Measurements from ENCODE around the gene SPATA25. TPM values are rescaled to one million over a fixed set of nuclear protein-coding genes. Genes with fewer than 3 reads are reported as not detected.

Gene SPATA25, protein sequence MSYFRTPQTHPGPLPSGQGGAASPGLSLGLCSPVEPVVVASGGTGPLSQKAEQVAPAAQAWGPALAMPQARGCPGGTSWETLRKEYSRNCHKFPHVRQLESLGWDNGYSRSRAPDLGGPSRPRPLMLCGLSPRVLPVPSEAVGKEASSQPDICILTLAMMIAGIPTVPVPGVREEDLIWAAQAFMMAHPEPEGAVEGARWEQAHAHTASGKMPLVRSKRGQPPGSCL
- 0.54 and 1.7 TPM in 2 replicates for total RNA-seq

DNA sequence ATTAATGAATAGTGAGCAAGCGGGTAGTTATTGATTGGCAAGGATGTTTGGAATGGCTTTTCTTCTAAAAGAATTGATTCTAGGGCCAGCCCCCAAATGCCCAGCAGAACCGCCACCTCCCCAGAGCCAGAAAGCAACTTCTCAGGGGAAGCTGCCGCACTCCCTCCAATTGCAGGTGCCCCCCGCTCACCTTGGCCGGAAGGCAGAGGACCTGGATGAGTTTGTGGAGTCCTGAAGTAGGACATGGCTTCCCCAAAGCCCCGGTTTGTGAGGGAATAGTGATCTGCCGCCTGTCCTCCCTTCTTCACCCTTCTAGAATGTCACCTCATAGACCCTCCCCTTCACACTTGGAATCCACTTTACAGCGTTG is at the start of gene SPATA25:
SPATA25 (minus strand) TSS at position 277 of the 370 bp plus-strand sequence; CDS start at position 245, 32 bp downstream.

DNA sequence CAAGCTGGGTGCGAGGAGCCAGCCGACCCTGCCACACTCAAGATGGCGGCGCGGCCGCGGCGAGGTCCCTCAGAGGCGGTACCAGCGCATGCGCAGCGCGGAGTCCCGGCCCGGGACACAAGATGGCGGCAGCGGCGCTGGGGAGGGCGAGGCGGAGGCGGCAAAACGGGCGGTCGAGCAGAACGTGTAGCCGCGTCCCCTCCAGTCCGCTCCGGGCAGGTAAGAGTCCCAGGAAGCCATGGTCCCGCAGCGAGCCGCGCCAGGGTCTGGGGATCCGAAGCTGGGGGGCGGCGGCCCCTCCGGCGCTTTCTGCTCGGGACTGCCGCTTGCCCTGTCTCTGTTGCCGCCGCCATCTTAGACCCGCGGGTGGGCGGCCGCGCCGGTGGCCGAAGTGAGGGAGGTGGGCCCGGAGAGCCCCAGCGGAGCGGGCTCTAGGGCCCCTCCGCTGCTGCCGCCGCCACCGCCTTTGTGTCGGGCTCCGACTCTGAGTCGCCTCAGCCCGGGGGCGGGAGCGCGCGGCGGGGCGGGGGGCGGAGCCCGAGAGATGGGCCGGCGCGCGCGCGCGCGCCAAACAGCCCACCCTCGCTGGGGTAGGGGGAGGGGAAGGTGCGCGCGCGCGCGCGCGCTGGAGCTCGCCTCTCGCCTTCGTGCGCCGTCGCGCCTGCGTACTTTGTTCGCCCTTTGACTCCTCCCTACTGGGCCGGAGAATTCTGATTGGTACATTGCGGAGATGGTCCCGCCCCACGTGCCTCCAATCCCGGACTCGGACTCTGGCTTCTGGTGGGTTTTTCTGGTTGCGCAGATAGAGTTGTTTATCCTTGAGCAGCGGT is 47.4 kb upstream of the SPATA25 start, which contains the start of gene PCIF1:
PCIF1 (plus strand) TSS at position 98 of the 830 bp plus-strand sequence. CDS start 4,317 bp downstream, outside the sequence.

DNA sequence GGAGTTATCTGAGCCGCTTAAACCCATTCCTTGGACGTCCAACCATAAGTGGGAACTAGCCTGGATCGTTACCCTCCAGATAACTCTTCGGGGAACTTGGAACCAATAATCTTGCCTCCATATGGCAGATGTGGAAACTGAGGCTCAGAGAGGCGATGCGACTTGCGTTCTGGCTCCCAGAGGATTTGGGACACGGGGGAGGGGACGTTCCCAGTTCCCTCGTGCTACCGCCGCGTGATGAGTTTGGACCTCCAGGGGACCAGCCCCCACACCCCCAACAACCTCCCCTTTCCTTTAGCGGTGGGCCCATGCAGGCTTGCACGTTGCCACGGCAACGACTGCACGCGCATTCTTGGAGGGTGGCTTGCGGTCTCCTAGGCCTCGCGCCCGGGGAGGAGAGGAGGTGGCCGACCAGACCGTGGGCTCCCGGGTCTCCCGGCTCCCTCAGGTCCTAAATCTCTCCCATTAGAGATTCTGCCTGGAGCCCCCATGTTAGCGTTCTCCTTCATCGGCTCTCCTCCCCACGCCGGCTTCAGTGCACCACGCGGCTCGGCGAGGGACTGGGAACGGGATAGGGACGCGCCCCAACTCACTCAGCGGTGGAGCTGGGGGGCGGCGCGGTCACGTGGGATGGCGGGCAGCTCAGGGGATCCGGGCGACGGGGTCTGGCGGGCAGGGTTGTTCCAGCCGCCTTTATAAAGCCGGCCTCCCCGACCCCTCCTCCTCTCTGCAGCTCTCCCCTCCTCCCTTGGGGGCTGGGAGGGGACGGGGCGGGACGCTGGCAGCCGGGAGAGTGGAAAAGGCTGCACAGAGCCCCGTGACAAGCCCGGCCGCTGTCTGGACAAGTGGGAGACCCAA is 24.3 kb upstream of the SPATA25 start, which contains the start of gene PLTP:
PLTP (minus strand) TSS at position 670 of the 858 bp plus-strand sequence. CDS start 703 bp downstream, outside the sequence.

DNA sequence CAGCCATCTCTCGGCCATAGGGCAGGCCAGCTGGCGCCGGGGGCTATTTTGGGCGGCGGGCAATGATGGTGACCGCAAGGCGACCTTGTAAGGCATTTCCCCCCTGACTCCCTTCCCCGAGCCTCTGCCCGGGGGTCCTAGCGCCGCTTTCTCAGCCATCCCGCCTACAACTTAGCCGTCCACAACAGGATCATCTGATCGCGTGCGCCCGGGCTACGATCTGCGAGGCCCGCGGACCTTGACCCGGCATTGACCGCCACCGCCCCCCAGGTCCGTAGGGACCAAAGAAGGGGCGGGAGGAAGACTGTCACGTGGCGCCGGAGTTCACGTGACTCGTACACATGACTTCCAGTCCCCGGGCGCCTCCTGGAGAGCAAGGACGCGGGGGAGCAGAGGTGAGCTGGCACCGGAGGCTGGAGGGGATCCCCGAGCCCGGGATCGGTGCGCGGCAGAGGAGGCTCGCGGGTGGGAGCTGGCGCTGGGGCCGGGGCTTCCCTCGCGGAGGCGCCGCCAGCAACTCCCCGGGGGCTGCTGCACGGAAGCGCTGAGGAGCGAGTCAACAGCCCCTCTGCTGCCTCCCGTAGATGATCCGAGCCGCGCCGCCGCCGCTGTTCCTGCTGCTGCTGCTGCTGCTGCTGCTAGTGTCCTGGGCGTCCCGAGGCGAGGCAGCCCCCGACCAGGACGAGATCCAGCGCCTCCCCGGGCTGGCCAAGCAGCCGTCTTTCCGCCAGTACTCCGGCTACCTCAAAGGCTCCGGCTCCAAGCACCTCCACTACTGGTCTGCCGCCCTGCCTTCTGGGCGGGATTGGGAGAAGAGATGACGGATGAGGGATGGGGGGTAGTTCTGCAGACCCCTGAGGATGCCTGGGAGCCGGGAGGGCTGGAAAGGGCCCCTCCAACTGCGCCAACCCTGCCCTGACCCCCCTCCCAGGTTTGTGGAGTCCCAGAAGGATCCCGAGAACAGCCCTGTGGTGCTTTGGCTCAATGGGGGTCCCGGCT is 3.9 kb upstream of the SPATA25 start, which contains the start of the genes CTSA and NEURL2:
CTSA (plus strand) TSS at position 351 of the 999 bp plus-strand sequence; CDS start at position 585, 234 bp downstream.
NEURL2 (minus strand) TSS at position 224 of the 999 bp plus-strand sequence; CDS start at position 7, 217 bp downstream.

DNA sequence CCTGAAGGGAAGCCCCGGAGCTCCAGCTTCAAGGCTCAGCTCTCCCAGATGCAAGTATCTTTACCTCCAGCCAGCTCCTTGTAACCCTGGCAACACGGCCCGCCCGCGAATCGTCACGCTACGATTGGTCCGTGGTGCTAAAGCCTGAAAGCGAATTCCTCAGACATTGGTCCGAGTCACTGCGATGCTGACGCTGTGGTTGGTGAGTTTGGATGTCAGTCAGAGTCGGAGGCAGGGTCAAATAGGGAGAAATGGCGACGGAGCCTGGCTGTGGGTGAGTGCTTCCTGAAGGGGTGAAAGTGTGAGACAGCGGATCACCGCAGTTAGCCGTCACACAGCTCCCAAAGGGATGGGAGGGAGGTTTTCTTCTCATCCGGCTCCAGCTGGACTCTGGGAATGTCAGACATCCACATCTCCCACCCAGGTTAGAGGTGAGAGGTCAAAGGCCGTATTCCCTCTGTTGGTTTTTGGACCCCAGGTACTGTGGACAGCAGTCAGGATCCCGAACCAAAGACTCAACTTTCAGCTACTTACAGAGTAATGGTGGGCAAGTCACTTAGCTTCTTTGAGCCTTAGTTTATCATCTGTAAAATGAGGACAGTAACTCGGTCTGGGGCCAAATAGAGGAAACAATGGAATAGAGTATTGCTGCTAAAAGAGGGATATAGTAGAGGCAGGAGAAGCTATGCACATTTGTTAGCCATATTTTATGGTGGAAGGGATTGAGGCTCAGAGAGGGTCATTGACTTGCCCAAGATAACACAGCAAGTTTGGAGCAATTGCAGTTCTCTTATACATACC is 6.2 kb downstream of the SPATA25 start, which contains the start of gene ZSWIM1:
ZSWIM1 (plus strand) TSS at position 240 of the 801 bp plus-strand sequence. CDS start 1,366 bp downstream, outside the sequence.

DNA sequence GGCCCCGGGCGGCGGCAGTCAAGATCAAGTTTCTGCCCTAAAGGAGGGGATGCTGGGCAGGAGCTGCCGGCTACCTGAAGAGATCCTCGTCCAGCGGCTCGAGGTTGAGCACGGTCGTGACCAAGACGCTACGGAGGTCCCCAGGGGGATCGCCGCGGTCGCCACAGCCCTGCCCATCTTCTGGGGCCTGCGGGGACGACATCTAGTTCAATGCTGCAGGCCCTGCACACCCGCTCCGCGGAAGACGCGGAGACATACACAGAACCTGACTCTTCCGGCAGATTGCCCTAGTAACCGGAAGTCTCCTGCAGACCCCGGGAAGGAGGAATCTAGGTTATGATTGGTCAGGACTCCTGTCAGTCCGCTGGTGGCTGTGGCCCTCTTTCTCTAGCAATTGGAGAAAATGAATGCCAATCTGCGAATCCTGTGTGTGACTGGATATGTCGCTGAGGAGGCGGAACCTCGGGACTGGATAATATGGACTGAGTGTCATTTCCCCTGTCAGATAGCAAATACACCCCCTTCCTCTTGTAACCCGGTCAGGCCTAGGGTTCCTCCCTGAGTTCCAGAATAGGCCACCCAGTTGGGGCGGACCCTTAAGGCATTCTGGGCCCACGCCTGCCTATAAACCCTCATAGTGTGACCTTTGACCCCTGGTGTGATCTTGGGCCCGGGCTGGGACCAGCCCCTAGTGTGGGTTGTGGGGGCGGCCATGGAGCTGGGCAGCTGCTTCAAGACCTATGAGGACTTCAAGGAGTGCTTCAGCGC is 30.1 kb downstream of the SPATA25 start, which contains the start of the genes ACOT8 and ZSWIM3:
ACOT8 (minus strand) TSS at position 279 of the 768 bp plus-strand sequence; CDS start at position 202, 77 bp downstream.
ZSWIM3 (plus strand) TSS at position 501 of the 768 bp plus-strand sequence; CDS start at position 713, 212 bp downstream.

Other genes starting within 250 kb of the SPATA25 start
- not detected in 2 replicates for gene WFDC11, start 217.4 kb downstream of the SPATA25 start, total RNA-seq
- not detected in 2 replicates for gene WFDC13, start 185.6 kb downstream of the SPATA25 start, total RNA-seq
- not detected in 2 replicates for gene WFDC10B, start 182.6 kb downstream of the SPATA25 start, total RNA-seq
- not detected in 2 replicates for gene SPINT4, start 165.3 kb downstream of the SPATA25 start, total RNA-seq
- not detected in 2 replicates for gene WFDC3, start 95.7 kb downstream of the SPATA25 start, total RNA-seq
- 23.3 and 25.9 TPM in 2 replicates for gene DNTTIP1, start 95.7 kb downstream of the SPATA25 start, total RNA-seq
- gene UBE2C, start 75.0 kb downstream of the SPATA25 start, total RNA-seq = 3.7 and 10.7 TPM in 2 replicates
- gene TNNC2, start 60.3 kb downstream of the SPATA25 start, total RNA-seq = 1.9 TPM in 1 of 2 replicates, not detected in the other
- 71.0 and 101 TPM in 2 replicates for gene SNX21, start 53.8 kb downstream of the SPATA25 start, total RNA-seq
- gene ACOT8, start 30.2 kb downstream of the SPATA25 start, total RNA-seq = 22.9 and 27.6 TPM in 2 replicates
- 2.2 and 2.7 TPM in 2 replicates for gene ZSWIM3, start 30.0 kb downstream of the SPATA25 start, total RNA-seq
- 8.3 and 11.1 TPM in 2 replicates for gene ZSWIM1, start 6.4 kb downstream of the SPATA25 start, total RNA-seq
- gene NEURL2, start 3.6 kb upstream of the SPATA25 start, total RNA-seq = 4.5 and 5.3 TPM in 2 replicates
- gene CTSA, start 3.7 kb upstream of the SPATA25 start, total RNA-seq = 142 and 151 TPM in 2 replicates
- gene PLTP, start 24.5 kb upstream of the SPATA25 start, total RNA-seq = 432 and 477 TPM in 2 replicates
- 12.4 and 16.3 TPM in 2 replicates for gene PCIF1, start 47.1 kb upstream of the SPATA25 start, total RNA-seq
- gene ZNF335, start 84.6 kb upstream of the SPATA25 start, total RNA-seq = 7.6 and 9.4 TPM in 2 replicates
- gene MMP9, start 121.3 kb upstream of the SPATA25 start, total RNA-seq = 0.12 TPM in 1 of 2 replicates, not detected in the other
- gene SLC12A5, start 141.6 kb upstream of the SPATA25 start, total RNA-seq = not detected in 2 replicates
- gene NCOA5, start 202.3 kb upstream of the SPATA25 start, total RNA-seq = 20.2 and 24.6 TPM in 2 replicates
- 13.5 and 14.2 TPM in 2 replicates for gene CD40, start 230.7 kb upstream of the SPATA25 start, total RNA-seq

Measured in cardiac ventricle fibroblast (primary cell).